GM12872 (cell line): Measurements from ENCODE around the gene MAN2C1.

Experiments used
- CTCF ChIP-seq: IDR thresholded peaks from 3 replicates; pipeline ENCODE4 v1.5.1; 2011; ENCODE audit warnings: low read depth, mild to moderate bottlenecking, low read length, moderate library complexity; ENCODE audit not compliant: insufficient read depth

Gene MAN2C1

DNA sequence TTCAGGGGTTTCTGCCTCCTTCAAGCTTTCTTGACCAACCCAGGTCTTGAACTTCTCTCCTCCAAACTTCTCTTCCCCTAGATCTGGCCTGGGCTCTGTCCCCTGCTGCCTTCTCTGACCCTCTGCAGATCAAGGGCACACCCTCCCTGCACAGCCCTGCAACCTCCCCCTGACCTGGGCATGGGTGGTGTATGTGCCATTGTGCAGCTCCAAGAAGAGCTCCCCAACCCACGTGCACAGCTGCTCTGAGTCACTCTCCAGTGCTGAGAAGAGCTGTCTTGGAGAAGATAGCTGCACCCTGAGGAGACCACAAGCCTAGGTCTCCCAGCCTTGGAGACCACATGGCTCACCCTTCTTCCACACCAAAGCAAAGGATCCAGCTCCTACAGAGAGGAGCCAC lies 8.0 kb downstream of the MAN2C1 start:
- no peak for TF ChIP-seq CTCF

- TF ChIP-seq CTCF, result no peak
Measured at GRCh38 chr15:75359537-75360250, 8.7 kb downstream of the MAN2C1 start.

DNA sequence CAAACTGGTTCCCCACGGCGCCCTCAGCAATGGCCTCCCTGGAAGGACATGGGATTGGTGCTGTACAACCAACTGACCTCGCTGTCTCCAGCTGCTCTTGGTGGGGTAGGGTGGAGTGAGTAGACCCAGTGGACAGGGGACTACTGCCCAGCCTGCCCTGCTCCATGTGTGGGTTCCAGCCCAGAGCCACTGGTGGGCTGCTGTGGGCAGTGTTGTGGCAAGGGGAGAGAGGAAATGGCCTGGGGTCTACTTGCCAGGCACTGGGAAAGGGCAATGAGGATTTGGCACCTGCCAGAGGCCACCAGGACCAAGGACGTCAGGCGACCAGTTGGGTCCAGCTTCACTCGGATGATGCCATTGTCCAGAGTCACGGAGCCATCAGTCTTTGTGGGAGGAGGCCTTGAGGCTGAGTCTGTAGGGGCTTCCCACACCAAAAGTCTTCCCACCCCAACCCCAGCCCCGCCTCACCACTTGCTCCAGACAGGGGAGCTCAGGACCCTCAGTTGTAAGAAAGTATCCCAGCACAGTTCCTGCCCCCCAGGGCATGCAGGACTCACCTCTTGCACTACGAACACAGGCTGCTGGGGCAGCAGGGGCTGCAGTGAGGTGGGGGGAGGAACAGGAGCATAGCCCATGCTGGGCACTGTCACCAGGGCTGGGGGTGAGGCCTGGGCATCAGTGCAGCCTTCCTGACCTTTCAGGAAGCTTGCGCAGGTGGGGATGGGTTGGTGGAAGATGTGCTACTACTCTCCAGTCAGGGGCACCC lies 9.5 kb downstream of the MAN2C1 start:
- TF ChIP-seq CTCF, result no peak

- TF ChIP-seq CTCF, result no peak
Measured at GRCh38 chr15:75357976-75358673, 10.3 kb downstream of the MAN2C1 start.

GRCh38 chr15:75356517-75356916 lies 11.9 kb downstream of the MAN2C1 start:
- no peak for TF ChIP-seq CTCF

- no peak for TF ChIP-seq CTCF
Measured at GRCh38 chr15:75356006-75356405, 12.4 kb downstream of the MAN2C1 start.

DNA sequence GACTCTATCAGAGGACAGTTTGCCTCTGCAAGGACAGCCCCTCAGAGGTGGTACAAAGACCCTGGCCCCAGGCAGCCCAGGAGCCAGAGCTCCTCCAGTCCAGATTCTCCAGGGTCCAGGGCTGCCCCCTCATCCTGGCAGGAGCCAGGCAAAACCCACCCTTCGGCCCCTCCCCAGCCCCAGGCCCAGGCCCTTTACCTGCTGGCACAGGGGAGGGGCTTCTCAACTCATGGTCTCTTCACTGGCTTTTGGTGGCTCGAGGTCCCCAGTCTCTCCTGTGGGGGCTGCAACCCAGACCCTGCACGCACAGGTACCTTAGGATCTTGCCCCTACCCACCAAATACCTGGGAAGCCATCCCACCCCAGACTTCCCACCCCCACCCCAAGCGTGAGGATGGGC lies 13.0 kb downstream of the MAN2C1 start:
- TF ChIP-seq CTCF, result no peak
